ENCODE measurements around the gene MRPL12. TPM values are rescaled to one million over a fixed set of nuclear protein-coding genes. Genes with fewer than 3 reads are reported as not detected.
"Not testable (repeated sequence)": the region's sequence is repeated elsewhere in the genome, so short reads cannot be mapped to it uniquely, and the experiment has no call there.

Gene MRPL12
- total and polyA plus RNA-seq, 2 experiments from 2014 or later = 4.3 to 78.5 TPM

DNA sequence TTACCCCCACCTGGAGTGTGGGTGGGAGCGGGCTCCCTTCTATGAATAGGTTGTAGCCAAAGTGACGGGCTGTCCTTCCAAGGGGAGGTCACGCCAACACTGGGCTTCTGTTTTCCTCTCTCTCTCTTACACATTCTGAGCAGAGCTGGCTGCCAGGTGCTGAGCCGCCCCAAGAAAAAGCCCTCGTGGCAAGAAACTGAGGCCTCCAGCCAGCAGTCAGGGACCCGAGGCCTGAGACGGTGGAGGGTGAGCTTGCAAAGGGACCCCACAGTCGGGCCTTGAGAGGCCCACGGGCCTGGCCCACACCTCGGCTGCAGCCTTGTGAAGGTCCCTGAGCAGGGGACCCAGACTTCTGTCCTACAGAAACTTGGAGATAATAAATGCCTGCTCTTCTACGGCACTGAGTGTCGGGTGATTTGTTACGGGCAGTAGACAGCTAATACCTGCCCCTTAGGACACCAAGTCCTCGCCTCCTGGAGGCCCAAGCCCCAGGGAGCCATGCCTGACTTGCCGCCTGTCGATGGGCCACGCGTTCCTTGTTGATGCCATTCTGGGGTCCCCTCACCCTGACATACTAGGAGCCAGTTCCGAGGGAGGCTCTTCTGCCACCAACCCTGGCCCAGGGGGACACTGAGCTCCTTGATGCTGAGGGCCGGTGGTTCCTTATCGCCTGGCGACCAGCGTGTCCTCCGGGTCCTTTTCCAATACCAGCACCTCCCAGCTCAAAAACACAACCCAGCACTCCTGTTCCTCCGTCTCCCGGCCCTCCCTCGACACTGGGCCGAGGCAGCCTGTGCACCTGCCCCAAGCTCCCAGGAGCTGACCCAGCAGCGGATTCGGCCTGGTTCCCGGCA, 35.0 kb downstream of the MRPL12 start:
- Histone ChIP-seq H3K9me3 (ENCODE audit: low read depth) (no peaks in the 10 kb centered on the region), H3K4me3 (no peak overlapping the region), H3K27me3 (replicated peaks; ENCODE audit: insufficient read depth) (no peaks in the 10 kb centered on the region), H3K9me2 (ENCODE audit: insufficient read depth) (no peaks in the 10 kb centered on the region), H3K79me2 (ENCODE audit: insufficient read depth) (no peaks in the 10 kb centered on the region), H3K4me2 (ENCODE audit: unreplicated experiment) (no peak overlapping the region), H3K9ac (no peak overlapping the region), H4K20me1 (ENCODE audit: insufficient read depth) (no peaks in the 10 kb centered on the region), H3K36me3 (ENCODE audit: low read depth) (no peaks in the 10 kb centered on the region), H3F3A (ENCODE audit: insufficient read depth) (0 out of 2 replicates have a peak, but pooled peaks cover 6% of the 10 kb centered on the region), H3K27ac (no peak overlapping the region), H2AFZ (no peak overlapping the region), H3K4me1 (ENCODE audit: insufficient read depth) (peaks cover 9% of the 10 kb centered on the region; the same call in 1 of the 2 replicates)
- TF ChIP-seq EZH2phosphoT487 (IDR thresholded peaks at IDR 0.05; ENCODE audit: insufficient read depth, low read depth) (no peak), EZH2 (IDR thresholded peaks at IDR 0.05; ENCODE audit: insufficient read depth, poor library complexity, severe bottlenecking) (no peak)
- DNase-seq = no peak
- in situ Hi-C loops (cut with MboI) = no loop called here
- 84 to 86% methylated on average over 31 of the region's 31 CpGs for WGBS, 2 experiments (ENCODE audit: low coverage in 1 of 2, low lambda C conversion rate in 2 of 2, missing lambda C conversion rate in 2 of 2)

GRCh38 chr17:81738801-81739393, 35.7 kb downstream of the MRPL12 start:
- TF ChIP-seq EZH2 (IDR thresholded peaks at IDR 0.05; ENCODE audit: insufficient read depth, poor library complexity, severe bottlenecking) (no peak), EZH2phosphoT487 (IDR thresholded peaks at IDR 0.05; ENCODE audit: insufficient read depth, low read depth) (no peak)
- 73 to 75% methylated on average over 27 of the region's 27 CpGs for WGBS, 2 experiments (ENCODE audit: low coverage in 1 of 2, low lambda C conversion rate in 2 of 2, missing lambda C conversion rate in 2 of 2)
- H3F3A ChIP-seq (ENCODE audit: insufficient read depth) = 0 out of 2 replicates have a peak, but pooled peaks cover 6% of the 10 kb centered on the region

DNA sequence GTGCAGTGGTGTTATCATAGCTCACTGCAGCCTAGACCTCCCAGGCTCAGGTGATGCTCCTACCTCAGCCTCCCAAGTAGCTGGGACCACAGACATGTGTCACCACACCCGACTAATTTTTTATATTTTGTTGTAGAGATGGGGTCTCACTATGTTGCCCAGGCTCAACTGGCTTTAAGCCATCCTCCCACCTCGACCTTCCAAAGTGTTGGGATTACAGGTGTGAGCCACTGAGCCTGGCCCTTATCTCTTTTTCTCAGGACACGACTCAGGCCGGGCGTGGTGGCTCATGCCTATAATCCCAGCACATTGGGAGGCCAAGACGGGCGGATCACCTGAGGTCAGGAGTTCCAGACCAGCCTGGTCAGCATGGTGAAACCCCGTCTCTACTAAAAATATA, 36.4 kb downstream of the MRPL12 start:
- in situ Hi-C loops (cut with MboI) = not testable (repeated sequence)
- 89 to 92% methylated on average over 8 of the region's 8 CpGs for WGBS, 2 experiments (ENCODE audit: low coverage in 1 of 2, low lambda C conversion rate in 2 of 2, missing lambda C conversion rate in 2 of 2)

More at GRCh38 chr17:81738801-81739393, 35.7 kb downstream of the MRPL12 start:
- Histone ChIP-seq H2AFZ (no peak overlapping the region), H3K27ac (no peak overlapping the region), H3K4me2 (ENCODE audit: unreplicated experiment) (no peak overlapping the region), H3K4me3 (no peak overlapping the region), H3K9me2 (ENCODE audit: insufficient read depth) (no peaks in the 10 kb centered on the region), H4K20me1 (ENCODE audit: insufficient read depth) (no peaks in the 10 kb centered on the region), H3K9ac (no peak overlapping the region), H3K79me2 (ENCODE audit: insufficient read depth) (no peaks in the 10 kb centered on the region), H3K27me3 (replicated peaks; ENCODE audit: insufficient read depth) (no peaks in the 10 kb centered on the region), H3K9me3 (ENCODE audit: low read depth) (no peaks in the 10 kb centered on the region), H3K4me1 (ENCODE audit: insufficient read depth) (peaks cover 9% of the 10 kb centered on the region; the same call in 1 of the 2 replicates), H3K36me3 (ENCODE audit: low read depth) (no peaks in the 10 kb centered on the region)
- no peak for DNase-seq
- in situ Hi-C loops (cut with MboI) = no loop called here

DNA sequence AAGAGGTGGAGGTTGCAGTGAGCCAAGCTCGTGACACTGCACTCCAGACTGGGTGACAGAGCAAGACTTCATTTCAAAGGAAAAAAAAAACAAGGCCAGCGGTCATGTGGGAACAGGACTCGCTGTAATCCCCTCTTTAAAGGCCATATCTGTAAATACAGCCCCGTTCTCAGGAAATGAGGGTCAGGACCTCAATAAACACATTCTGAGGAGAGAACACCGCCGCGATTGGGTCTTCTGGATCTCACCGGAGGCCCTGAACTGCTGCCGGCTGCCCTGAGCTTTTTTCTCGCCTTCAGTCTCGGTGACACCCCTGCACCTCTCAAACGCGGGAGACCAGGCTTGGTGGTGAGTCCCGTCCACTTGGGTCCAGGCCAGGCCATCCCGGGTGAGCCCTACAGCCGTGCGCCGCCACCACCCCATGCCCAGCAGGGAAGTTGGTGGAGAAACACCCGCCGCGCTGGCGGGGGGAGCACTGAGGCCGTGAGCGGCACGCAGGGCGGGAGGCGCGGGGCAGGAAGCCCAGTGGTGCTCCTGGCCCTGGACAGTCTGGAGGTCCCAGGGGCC, 37.3 kb downstream of the MRPL12 start:
- no peak for DNase-seq
- H3K9ac ChIP-seq = no peak overlapping the region
- 56 to 60% methylated on average over 14 to 28 of the region's 28 CpGs for WGBS, 2 experiments (ENCODE audit: low coverage in 1 of 2, low lambda C conversion rate in 2 of 2, missing lambda C conversion rate in 2 of 2)
- H3K9me2 ChIP-seq (ENCODE audit: insufficient read depth) = no peaks in the 10 kb centered on the region
- H3F3A ChIP-seq (ENCODE audit: insufficient read depth) = 0 out of 2 replicates have a peak, but pooled peaks cover 6% of the 10 kb centered on the region
- H3K27me3 ChIP-seq (replicated peaks; ENCODE audit: insufficient read depth) = no peaks in the 10 kb centered on the region
- in situ Hi-C loops (cut with MboI) = no loop called here
- TF ChIP-seq EZH2 (IDR thresholded peaks at IDR 0.05; ENCODE audit: insufficient read depth, poor library complexity, severe bottlenecking) (no peak), EZH2phosphoT487 (IDR thresholded peaks at IDR 0.05; ENCODE audit: insufficient read depth, low read depth) (no peak)
- no peaks in the 10 kb centered on the region for H3K79me2 ChIP-seq (ENCODE audit: insufficient read depth)
- no peaks in the 10 kb centered on the region for H3K9me3 ChIP-seq (ENCODE audit: low read depth)
- H3K36me3 ChIP-seq (ENCODE audit: low read depth) = no peaks in the 10 kb centered on the region
- no peaks in the 10 kb centered on the region for H4K20me1 ChIP-seq (ENCODE audit: insufficient read depth)
- H3K4me3 ChIP-seq = no peak overlapping the region
- no peak overlapping the region for H3K27ac ChIP-seq
- H3K4me1 ChIP-seq (ENCODE audit: insufficient read depth) = peaks cover 6% of the 10 kb centered on the region; the same call in 1 of the 2 replicates
- H3K4me2 ChIP-seq (ENCODE audit: unreplicated experiment) = no peak overlapping the region
- no peak overlapping the region for H2AFZ ChIP-seq

More for the DNA sequence above, 36.4 kb downstream of the MRPL12 start:
- H3K4me2 ChIP-seq (ENCODE audit: unreplicated experiment); H3F3A ChIP-seq (ENCODE audit: insufficient read depth); H3K36me3 ChIP-seq (ENCODE audit: low read depth); H3K9me2 ChIP-seq (ENCODE audit: insufficient read depth); H3K27me3 ChIP-seq (replicated peaks; ENCODE audit: insufficient read depth); H3K9me3 ChIP-seq (ENCODE audit: low read depth); DNase-seq; H4K20me1 ChIP-seq (ENCODE audit: insufficient read depth); H3K4me3 ChIP-seq; H3K79me2 ChIP-seq (ENCODE audit: insufficient read depth); H3K4me1 ChIP-seq (ENCODE audit: insufficient read depth); H3K27ac ChIP-seq; H2AFZ ChIP-seq; H3K9ac ChIP-seq: not testable (repeated sequence)

Data from GM23248 (cell line).